Kidney epithelial cell (primary cell): ENCODE measurements around the gene KCNC2. TPM values are rescaled to one million over a fixed set of nuclear protein-coding genes. Genes with fewer than 3 reads are reported as not detected.

ENCODE experiments used
- DNase-seq: peaks from one replicate; pipeline ENCODE4 v3.0.0-alpha.2; 2010; ENCODE audit warnings: low read depth
- H3K27me3 ChIP-seq: 2 replicates; pipeline ENCODE4 v1.6.0; 2011; ENCODE audit warnings: low read length; ENCODE audit not compliant: control insufficient read depth, insufficient read depth
- H3K36me3 ChIP-seq: 2 replicates; pipeline ENCODE4 v1.5.1; 2011; ENCODE audit warnings: low read length; ENCODE audit not compliant: control insufficient read depth, insufficient read depth
- H3K4me3 ChIP-seq: 2 replicates; pipeline ENCODE4 v1.5.1; 2011; ENCODE audit warnings: low read depth, mild to moderate bottlenecking, control low read depth, low read length
- CTCF ChIP-seq: IDR thresholded peaks from 2 replicates; pipeline ENCODE4 v1.5.1; 2011; ENCODE audit warnings: mild to moderate bottlenecking, moderate library complexity, low read length, control low read depth, inconsistent platforms; ENCODE audit not compliant: insufficient read depth, poor library complexity, severe bottlenecking
- total RNA-seq: library from RNA; depleted of rRNA; stranded (reverse); fragments of >200 nt; gene quantifications from 2 replicates; pipeline ENCODE4 v1.2.3, GENCODE V29; 2015

Gene KCNC2
- total RNA-seq, 1 donor from 2014 or later: not detected

GRCh38 chr12:75007133-75007532, 202.5 kb downstream of the KCNC2 start:
- H3K27me3 ChIP-seq: no peaks in the 10 kb centered on the region
- no peak for DNase-seq
- TF ChIP-seq CTCF: no peak
- no peak overlapping the region for H3K4me3 ChIP-seq
- no peaks in the 10 kb centered on the region for H3K36me3 ChIP-seq

- Histone ChIP-seq H3K4me3 (no peak overlapping the region), H3K27me3 (no peaks in the 10 kb centered on the region), H3K36me3 (no peaks in the 10 kb centered on the region)
- TF ChIP-seq CTCF: no peak
- no peak for DNase-seq
These were observed 209.5 kb downstream of the KCNC2 start for GRCh38 chr12:75000120-75000519.

GRCh38 chr12:74999474-74999873, 210.2 kb downstream of the KCNC2 start:
- Histone ChIP-seq H3K4me3 (no peak overlapping the region), H3K27me3 (no peaks in the 10 kb centered on the region)

More at GRCh38 chr12:74999474-74999873, 210.2 kb downstream of the KCNC2 start:
- no peaks in the 10 kb centered on the region for H3K36me3 ChIP-seq
- DNase-seq: no peak
- no peak for TF ChIP-seq CTCF

Other genes starting within 250 kb of the KCNC2 start
- 0.89 and 1.5 TPM in 2 replicates for gene CAPS2, start 120.5 kb upstream of the KCNC2 start, total RNA-seq
- not detected in 2 replicates for gene GLIPR1L1, start 124.8 kb upstream of the KCNC2 start, total RNA-seq
- 0.14 and 0.29 TPM in 2 replicates for gene GLIPR1L2, start 181.2 kb upstream of the KCNC2 start, total RNA-seq